A673 (cell line): Measurements from ENCODE around the gene MTMR3.

Experiments
- CTCF ChIP-seq: fragments of 300-800, 200-600 bp; sonication (generic); conservative IDR thresholded peaks from 2 replicates; pipeline ENCODE4 v1.5.1; 2017; ENCODE audit warnings: low read depth, mild to moderate bottlenecking, antibody characterized with exemption, low read length, moderate library complexity, mixed read lengths
- EZH2 ChIP-seq: fragments of 200-600 bp; sonication (generic); IDR thresholded peaks from 2 replicates; pipeline ENCODE4 v1.6.1; 2017; ENCODE audit warnings: borderline replicate concordance, low read depth, mild to moderate bottlenecking, mixed read lengths, antibody characterized with exemption, low read length; ENCODE audit not compliant: poor library complexity, severe bottlenecking

GRCh38 chr22:29883045-29883774 is at the start of gene MTMR3:
- TF ChIP-seq CTCF (peak; percentile 41; the same call in 1 of the 2 replicates), EZH2 (no peak)
